Esophagus squamous epithelium (tissue), 5 donors: ENCODE results near the gene TFAP2A. TPM values are rescaled to one million over a fixed set of nuclear protein-coding genes. Genes with fewer than 3 reads are reported as not detected.
A peak's percentile ranks its signal among the peaks of the same experiment; 100 is the strongest.

ENCODE experiments used
- DNase-seq: peaks from one replicate; lab custom pipeline; 2025; lab: John Stamatoyannopoulos, UW
- H3K27ac ChIP-seq, 4 donors: fragments of 200-600 bp; sonication (generic); one replicate each; pipeline ENCODE4 v1.5.1; 2016 to 2019; ENCODE audit warnings: mild to moderate bottlenecking in 1 of 4
- H3K27me3 ChIP-seq, 4 donors: fragments of 200-600 bp; sonication (generic); 1 replicate in 3 of 4; 2 replicates in 1 of 4; pipeline versions ENCODE4 v1.5.1 to v1.6.0; 2017 to 2021; ENCODE audit warnings: antibody characterized with exemption in 1 of 4
- H3K36me3 ChIP-seq, 3 donors: fragments of 200-600 bp; sonication (generic); one replicate each; pipeline ENCODE4 v1.5.1; 2016 to 2019
- H3K4me1 ChIP-seq, 3 donors: fragments of 200-600 bp; sonication (generic); one replicate each; pipeline ENCODE4 v1.5.1; 2017 to 2019
- H3K4me3 ChIP-seq, 4 donors: fragments of 200-600 bp; sonication (generic); 1 replicate in 3 of 4; 2 replicates in 1 of 4; pipeline ENCODE4 v1.5.1; 2016 to 2019; ENCODE audit warnings: mild to moderate bottlenecking in 2 of 4, moderate library complexity in 1 of 4
- H3K9me3 ChIP-seq, 3 donors: fragments of 200-600 bp; sonication (generic); one replicate each; pipeline ENCODE4 v1.5.1; 2016 to 2019
- CTCF ChIP-seq, 6 experiments: fragments of 450-650 bp in 4 of 6; fragments of 200-600 bp in 2 of 6; sonication (generic) in 2 of 6; IDR thresholded peaks; one replicate each; pipeline ENCODE4 v1.5.1; 2016 to 2019; ENCODE audit warnings: antibody characterized with exemption in 6 of 6, mild to moderate bottlenecking in 4 of 6, moderate library complexity in 4 of 6
- POLR2A ChIP-seq, 4 donors: fragments of 450-650 bp; IDR thresholded peaks; one replicate each; pipeline ENCODE4 v1.6.1; 2017; ENCODE audit warnings: antibody characterized with exemption in 4 of 4, mild to moderate bottlenecking in 4 of 4, moderate library complexity in 3 of 4
- WGBS, 2 donors: methylation state at CpG; one replicate each; pipeline ENCODE4 v1.1.5; 2018; 5-methylcytosine and 5-hydroxymethylcytosine counted together
- intact Hi-C: fragments of 100-400 bp; cut with DNase I; formaldehyde crosslinking; loops from one replicate; pipeline ENCODE4 v1.15.0; 2022
- total RNA-seq, 4 donors: library from RNA; depleted of rRNA; stranded (reverse); fragments of >200 nt; gene quantifications; one replicate each; pipeline ENCODE4 v1.1.0, GENCODE V29; 2016
- donor health status: DM: yes; HTN: yes; CAD: no.

The TFAP2A gene
- total RNA-seq, 4 donors from 2014 or later: 11.6 to 39.1 (median 29.9) TPM

DNA sequence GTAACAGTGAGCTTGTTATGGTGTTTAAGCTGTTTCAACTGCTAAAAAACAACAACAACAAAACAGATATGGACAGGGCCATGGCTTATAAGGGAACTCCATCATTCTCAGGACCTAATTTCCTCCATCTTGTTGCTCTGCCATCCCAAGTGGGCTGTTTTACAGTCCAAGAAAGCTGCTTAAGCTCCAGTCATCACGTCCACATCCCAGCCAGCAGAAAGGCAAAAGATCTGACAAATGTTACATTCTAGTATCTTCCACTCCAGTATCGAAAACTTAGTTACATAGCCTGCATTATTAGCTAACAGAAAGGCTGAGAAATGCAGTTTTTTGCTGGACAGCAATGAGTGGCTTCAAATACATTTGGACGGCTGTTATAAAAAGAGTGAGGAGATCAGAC, 23.0 kb upstream of the TFAP2A start:
- Histone ChIP-seq H3K9me3 (no peaks in the 10 kb centered on the region), H3K36me3 (no peaks in the 10 kb centered on the region), H3K4me3 (no peak overlapping the region), H3K27ac (no peak overlapping the region), H3K27me3 (peaks cover 0 to 20% (median 0%) of the 10 kb centered on the region in 4 donors), H3K4me1 (peaks cover 0 to 33% (median 3%) of the 10 kb centered on the region in 3 donors)
- intact Hi-C loops: no loop called here
- WGBS, 2 donors: 81 to 87% methylated on average over 2 to 3 of the region's 3 CpGs
- no peak for TF ChIP-seq CTCF (IDR thresholded peaks at IDR 0.05)
- no peak for TF ChIP-seq POLR2A (IDR thresholded peaks at IDR 0.05)
- no peak for DNase-seq

GRCh38 chr6:10434235-10434634, 19.4 kb upstream of the TFAP2A start:
- TF ChIP-seq CTCF (IDR thresholded peaks at IDR 0.05) (no peak), POLR2A (IDR thresholded peaks at IDR 0.05) (no peak)
- WGBS, 2 donors: 33 to 59% methylated on average over 4 of the region's 4 CpGs
- Histone ChIP-seq H3K27ac (no peak overlapping the region), H3K27me3 (peaks cover 0 to 24% (median 0%) of the 10 kb centered on the region in 4 donors), H3K4me3 (no peak overlapping the region), H3K9me3 (no peaks in the 10 kb centered on the region), H3K4me1 (peaks cover 0 to 42% (median 9%) of the 10 kb centered on the region in 3 donors), H3K36me3 (no peaks in the 10 kb centered on the region)
- no peak for DNase-seq
- intact Hi-C loops: no loop called here

DNA sequence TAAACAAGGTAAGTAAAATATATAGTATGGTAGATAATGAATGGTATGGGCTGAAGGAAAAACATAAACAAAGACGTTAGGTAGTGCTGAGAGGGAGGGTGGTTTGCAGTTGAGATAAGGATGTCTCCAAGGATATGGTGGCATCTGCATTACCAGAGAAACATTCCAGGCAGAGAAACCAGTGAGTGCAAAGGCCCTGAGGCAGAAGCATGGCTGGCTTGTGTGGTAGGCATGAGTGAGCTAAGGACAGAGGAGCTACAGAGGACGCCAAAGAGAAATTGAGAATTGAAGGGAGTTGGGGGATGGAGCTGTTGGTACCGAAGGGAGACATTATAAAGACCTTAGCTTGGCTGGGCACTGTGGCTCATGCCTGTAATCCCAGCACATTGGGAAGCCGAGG, 18.4 kb upstream of the TFAP2A start:
- no peak for DNase-seq
- H3K9me3 ChIP-seq: no peaks in the 10 kb centered on the region
- H3K27ac ChIP-seq: no peak overlapping the region
- H3K36me3 ChIP-seq: no peaks in the 10 kb centered on the region
- 71 to 87% methylated on average over 4 of the region's 4 CpGs for whole genome bisulfite sequencing, 2 donors
- peaks cover 0 to 29% (median 0%) of the 10 kb centered on the region in 4 donors for H3K27me3 ChIP-seq
- peaks cover 0 to 47% (median 9%) of the 10 kb centered on the region in 3 donors for H3K4me1 ChIP-seq
- intact Hi-C loops: no loop called here
- H3K4me3 ChIP-seq: no peak overlapping the region
- TF ChIP-seq POLR2A (IDR thresholded peaks at IDR 0.05): no peak
- no peak for TF ChIP-seq CTCF (IDR thresholded peaks at IDR 0.05)

- no peaks in the 10 kb centered on the region for H3K36me3 ChIP-seq
- TF ChIP-seq CTCF (IDR thresholded peaks at IDR 0.05) (no peak), POLR2A (IDR thresholded peaks at IDR 0.05) (no peak)
- H3K4me3 ChIP-seq: no peak overlapping the region
- H3K9me3 ChIP-seq: no peaks in the 10 kb centered on the region
- H3K4me1 ChIP-seq: peaks cover 0 to 60% (median 9%) of the 10 kb centered on the region in 3 donors
- WGBS, 2 donors: 58 to 63% methylated on average over 7 of the region's 7 CpGs
- peak overlapping the region in 2 of 4 donors; percentile 25 to 46 for H3K27ac ChIP-seq
- intact Hi-C loops: no loop called here
- H3K27me3 ChIP-seq: peaks cover 0 to 33% (median 0%) of the 10 kb centered on the region in 4 donors
- DNase-seq: no peak
These were observed 16.7 kb upstream of the TFAP2A start for GRCh38 chr6:10431423-10432164.

DNA sequence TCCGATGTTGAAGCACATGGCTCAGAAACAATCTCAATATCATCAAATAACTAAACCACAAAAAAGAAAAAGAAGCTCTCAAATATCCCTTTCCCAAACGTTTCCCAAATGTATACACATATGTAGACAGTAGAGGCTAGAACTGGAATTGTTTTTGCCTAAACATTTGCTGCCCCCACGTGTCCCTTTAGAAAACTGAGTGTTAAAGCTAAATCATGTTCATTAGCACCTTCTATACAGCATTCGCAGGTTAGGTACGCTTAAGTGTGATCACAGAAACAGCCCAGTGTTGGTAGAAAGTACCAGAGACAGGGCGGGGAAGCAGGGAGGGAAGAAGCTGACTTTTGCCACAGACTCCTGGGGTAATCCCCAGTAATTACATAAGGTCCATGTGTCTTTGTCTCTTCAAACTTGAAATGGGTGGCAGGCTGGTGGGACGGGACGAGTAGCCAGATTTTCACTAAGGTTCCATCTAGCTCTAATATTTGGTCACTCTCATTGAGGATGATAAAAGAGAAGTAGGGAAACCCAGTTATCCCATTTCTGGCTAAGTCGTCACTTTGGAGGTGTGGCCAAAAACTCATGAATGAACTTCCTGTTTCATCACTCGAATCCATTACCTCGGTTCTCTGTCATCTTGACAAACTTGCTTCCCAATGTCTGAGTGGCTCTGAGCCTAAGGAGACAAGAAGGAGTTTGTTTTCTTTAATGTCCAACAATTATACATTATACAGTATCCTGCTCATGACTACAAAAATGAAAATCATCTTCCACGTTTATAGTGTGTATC, 15.0 kb upstream of the TFAP2A start:
- no peak for TF ChIP-seq POLR2A (IDR thresholded peaks at IDR 0.05)
- TF ChIP-seq CTCF (IDR thresholded peaks at IDR 0.05): peak; percentile 33 to 70 (median 54)
- Histone ChIP-seq H3K27ac (peak overlapping the region in 3 of 4 donors; percentile 46 to 65 (median 51)), H3K4me3 (peak overlapping the region in 2 of 4 donors; percentile 13 to 21), H3K4me1 (peaks cover 5 to 71% (median 9%) of the 10 kb centered on the region in 3 donors), H3K36me3 (no peaks in the 10 kb centered on the region), H3K9me3 (no peaks in the 10 kb centered on the region), H3K27me3 (peaks cover 0 to 50% (median 0%) of the 10 kb centered on the region in 4 donors)
- intact Hi-C loops: no loop called here
- 13 to 19% methylated on average over 12 of the region's 12 CpGs for WGBS, 2 donors
- no peak for DNase-seq
